Vagina (tissue), 2 donors: ENCODE measurements around the gene UBR3.

Experiments
- POLR2A ChIP-seq, 2 donors: fragments of 450-650 bp; IDR thresholded peaks; one replicate each; pipeline ENCODE4 v1.6.1; 2017; ENCODE audit warnings: antibody characterized with exemption in 2 of 2, mild to moderate bottlenecking in 2 of 2, moderate library complexity in 2 of 2
- POLR2AphosphoS5 ChIP-seq, 2 donors: sonication (generic); formaldehyde crosslinking; IDR thresholded peaks; one replicate each; pipeline ENCODE4 v1.9.0; 2017; ENCODE audit warnings: antibody characterized with exemption in 2 of 2, mild to moderate bottlenecking in 2 of 2, low read depth in 1 of 2; ENCODE audit not compliant: insufficient read depth in 1 of 2

DNA sequence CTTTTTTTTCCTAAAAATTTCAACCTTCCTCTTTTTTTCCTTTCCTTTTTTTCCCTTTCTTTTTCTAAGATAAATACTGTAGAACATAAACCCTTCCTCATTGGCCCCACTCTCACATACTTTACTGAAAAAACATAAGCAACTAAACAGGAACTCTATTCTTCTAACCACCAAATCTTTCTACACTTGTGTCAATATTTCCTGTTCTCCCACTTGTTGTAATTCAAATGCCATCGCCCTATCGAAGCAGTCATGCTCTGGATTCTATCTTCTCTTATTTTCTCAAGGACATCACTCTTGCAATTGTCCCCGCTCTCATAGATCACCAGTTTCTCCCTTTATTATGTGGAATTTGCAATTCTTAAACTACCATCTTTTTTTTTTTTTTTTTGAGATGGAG, 48.8 kb upstream of the UBR3 start:
- no peak for TF ChIP-seq POLR2A (IDR thresholded peaks at IDR 0.05)
- no peak for TF ChIP-seq POLR2AphosphoS5 (IDR thresholded peaks at IDR 0.05; ENCODE audit: insufficient read depth in 1 of 2, low read depth in 1 of 2)
